ENCODE data around the gene PCDHGB1.

- TF ChIP-seq, protein P1, sequence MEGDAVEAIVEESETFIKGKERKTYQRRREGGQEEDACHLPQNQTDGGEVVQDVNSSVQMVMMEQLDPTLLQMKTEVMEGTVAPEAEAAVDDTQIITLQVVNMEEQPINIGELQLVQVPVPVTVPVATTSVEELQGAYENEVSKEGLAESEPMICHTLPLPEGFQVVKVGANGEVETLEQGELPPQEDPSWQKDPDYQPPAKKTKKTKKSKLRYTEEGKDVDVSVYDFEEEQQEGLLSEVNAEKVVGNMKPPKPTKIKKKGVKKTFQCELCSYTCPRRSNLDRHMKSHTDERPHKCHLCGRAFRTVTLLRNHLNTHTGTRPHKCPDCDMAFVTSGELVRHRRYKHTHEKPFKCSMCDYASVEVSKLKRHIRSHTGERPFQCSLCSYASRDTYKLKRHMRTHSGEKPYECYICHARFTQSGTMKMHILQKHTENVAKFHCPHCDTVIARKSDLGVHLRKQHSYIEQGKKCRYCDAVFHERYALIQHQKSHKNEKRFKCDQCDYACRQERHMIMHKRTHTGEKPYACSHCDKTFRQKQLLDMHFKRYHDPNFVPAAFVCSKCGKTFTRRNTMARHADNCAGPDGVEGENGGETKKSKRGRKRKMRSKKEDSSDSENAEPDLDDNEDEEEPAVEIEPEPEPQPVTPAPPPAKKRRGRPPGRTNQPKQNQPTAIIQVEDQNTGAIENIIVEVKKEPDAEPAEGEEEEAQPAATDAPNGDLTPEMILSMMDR (conservative IDR thresholded peaks at IDR 0.05 in 1 of 2, IDR thresholded peaks at IDR 0.05 in 1 of 2; ENCODE audit: low read depth in 1 of 2, low read length in 2 of 2): no peak
- no peak for TF ChIP-seq EZH2 (IDR thresholded peaks at IDR 0.05; ENCODE audit: low read length, missing control alignments)
Measured at GRCh38 chr5:141319202-141319601, 30.7 kb upstream of the PCDHGB1 start.
